Neutrophil (primary cell): ENCODE results near the gene GPBP1L1.

Experiments
- H3K27ac ChIP-seq: fragments of 200-600 bp; sonication (generic); 2 replicates; pipeline ENCODE4 v1.5.1; 2016; ENCODE audit warnings: mild to moderate bottlenecking, moderate library complexity
- H3K27me3 ChIP-seq: fragments of 200-600 bp; sonication (generic); 2 replicates; pipeline ENCODE4 v1.6.0; 2016; ENCODE audit warnings: mild to moderate bottlenecking
- H3K36me3 ChIP-seq: fragments of 200-600 bp; sonication (generic); 2 replicates; pipeline ENCODE4 v1.5.1; 2017
- H3K4me1 ChIP-seq, 2 experiments: fragments of 200-600 bp in 1 of 2; sonication (generic) in 1 of 2; 1 replicate in 1 of 2; 2 replicates in 1 of 2; pipeline versions ENCODE4 v1.5.1 to v1.6.1; 2013 to 2016; ENCODE audit warnings: low read depth in 1 of 2, low read length in 1 of 2, mild to moderate bottlenecking in 1 of 2, moderate library complexity in 1 of 2; ENCODE audit not compliant: control insufficient read depth in 1 of 2, insufficient read depth in 1 of 2
- H3K4me3 ChIP-seq, 2 experiments: fragments of 200-600 bp in 1 of 2; sonication (generic) in 1 of 2; 1 replicate in 1 of 2; 2 replicates in 1 of 2; pipeline ENCODE4 v1.5.1; 2013 to 2016; ENCODE audit warnings: low read depth in 1 of 2, low read length in 1 of 2, mild to moderate bottlenecking in 1 of 2, moderate library complexity in 1 of 2
- H3K9me3 ChIP-seq: fragments of 200-600 bp; sonication (generic); 2 replicates; pipeline ENCODE4 v1.5.1; 2016
- TF ChIP-seq, protein P1 (sequence below): fragments of 200-600 bp; sonication (generic); IDR thresholded peaks from 2 replicates; pipeline ENCODE4 v1.5.1; 2016; ENCODE audit warnings: antibody characterized with exemption

The GPBP1L1 gene

DNA sequence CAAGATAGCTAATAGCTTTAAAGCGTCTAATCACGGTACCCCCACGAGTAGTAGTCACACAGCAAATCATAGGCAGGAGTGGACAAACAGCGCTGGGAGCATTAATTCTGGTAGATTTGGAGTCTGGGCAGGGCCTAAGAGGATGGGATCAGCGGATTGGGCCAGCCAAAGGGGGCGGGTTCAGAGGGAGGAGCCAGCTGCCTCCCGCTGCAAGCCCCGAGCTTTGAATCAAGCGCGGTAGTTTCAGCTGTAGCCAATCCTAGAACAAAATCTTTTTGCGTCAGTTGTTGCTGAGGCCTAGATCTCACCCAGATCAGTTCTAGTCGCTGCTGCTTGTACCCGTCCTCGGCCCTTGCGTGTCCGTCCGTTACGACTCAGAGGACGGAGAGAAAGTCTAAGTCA, 103.1 kb downstream of the GPBP1L1 start:
- peak overlapping the region; percentile 87 for H3K27ac ChIP-seq
- no peaks in the 10 kb centered on the region for H3K36me3 ChIP-seq
- TF ChIP-seq, protein P1, sequence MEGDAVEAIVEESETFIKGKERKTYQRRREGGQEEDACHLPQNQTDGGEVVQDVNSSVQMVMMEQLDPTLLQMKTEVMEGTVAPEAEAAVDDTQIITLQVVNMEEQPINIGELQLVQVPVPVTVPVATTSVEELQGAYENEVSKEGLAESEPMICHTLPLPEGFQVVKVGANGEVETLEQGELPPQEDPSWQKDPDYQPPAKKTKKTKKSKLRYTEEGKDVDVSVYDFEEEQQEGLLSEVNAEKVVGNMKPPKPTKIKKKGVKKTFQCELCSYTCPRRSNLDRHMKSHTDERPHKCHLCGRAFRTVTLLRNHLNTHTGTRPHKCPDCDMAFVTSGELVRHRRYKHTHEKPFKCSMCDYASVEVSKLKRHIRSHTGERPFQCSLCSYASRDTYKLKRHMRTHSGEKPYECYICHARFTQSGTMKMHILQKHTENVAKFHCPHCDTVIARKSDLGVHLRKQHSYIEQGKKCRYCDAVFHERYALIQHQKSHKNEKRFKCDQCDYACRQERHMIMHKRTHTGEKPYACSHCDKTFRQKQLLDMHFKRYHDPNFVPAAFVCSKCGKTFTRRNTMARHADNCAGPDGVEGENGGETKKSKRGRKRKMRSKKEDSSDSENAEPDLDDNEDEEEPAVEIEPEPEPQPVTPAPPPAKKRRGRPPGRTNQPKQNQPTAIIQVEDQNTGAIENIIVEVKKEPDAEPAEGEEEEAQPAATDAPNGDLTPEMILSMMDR, result no peak
- no peaks in the 10 kb centered on the region for H3K9me3 ChIP-seq
- peaks cover 39 to 40% of the 10 kb centered on the region in 2 experiments for H3K4me1 ChIP-seq
- H3K4me3 ChIP-seq, result peak overlapping the region; percentile 95 to 99
- H3K27me3 ChIP-seq, result no peaks in the 10 kb centered on the region
